ENCODE data around the gene CCIN. TPM values are rescaled to one million over a fixed set of nuclear protein-coding genes. Genes with fewer than 3 reads are reported as not detected.
A peak's percentile ranks its signal among the peaks of the same experiment; 100 is the strongest.

Gene CCIN
- total RNA-seq, 1 experiment from 2014 or later, result 0.20 TPM

GRCh38 chr9:36189976-36190375 is 20.8 kb downstream of the CCIN start:
- TSS peak; percentile 96 for BruUV-seq (replicated peaks)
- no peak for TF ChIP-seq CEBPB (IDR thresholded peaks at IDR 0.05; ENCODE audit: low read depth)
- 0 out of 2 replicates have a peak, but pooled peaks have one; percentile 6 for TF ChIP-seq JUND (IDR thresholded peaks at IDR 0.05)
- Histone ChIP-seq H4K20me1 (ENCODE audit: insufficient read depth) (0 out of 2 replicates have a peak, but pooled peaks cover 5% of the 10 kb centered on the region), H2AFZ (ENCODE audit: low read depth, low read length, poor library complexity, severe bottlenecking) (peak overlapping the region; percentile 92), H3K9me2 (ENCODE audit: insufficient read depth) (no peaks in the 10 kb centered on the region), H3K79me2 (ENCODE audit: insufficient read depth, low read length) (peaks cover 43% of the 10 kb centered on the region), H3K27ac (ENCODE audit: low read depth, low read length) (peak overlapping the region; percentile 80; the same call in 1 of the 2 replicates), H3K36me3 (ENCODE audit: control insufficient read depth in 1 of 2, insufficient read depth in 2 of 2, low read length in 2 of 2) (peaks cover 0 to 6% of the 10 kb centered on the region in 2 experiments; a peak in 2 of 4 replicates), H3K4me2 (ENCODE audit: low read length) (peak overlapping the region; percentile 86), H3K4me1 (ENCODE audit: control insufficient read depth in 1 of 2, insufficient read depth in 2 of 2, low read length in 2 of 2) (peaks cover 12 to 20% of the 10 kb centered on the region in 2 experiments), H3K9ac (ENCODE audit: low read length) (peak overlapping the region; percentile 89), H3K9me3 (ENCODE audit: control insufficient read depth in 1 of 2, insufficient read depth in 1 of 2, low read depth in 1 of 2, low read length in 2 of 2) (no peaks in the 10 kb centered on the region), H3K4me3 (replicated peaks in 1 of 2; ENCODE audit: low read depth in 1 of 2, low read length in 2 of 2) (peak overlapping the region; percentile 87 to 91), H3K27me3 (ENCODE audit: insufficient read depth, low read length) (no peaks in the 10 kb centered on the region)
- ChIA-PET RAD21 (ENCODE audit: low non-redundant PET in 1 of 2, low total read pairs in 2 of 2, uncharacterized antibody in 2 of 2, unreplicated experiment in 2 of 2) (interaction anchor here (0.6 to 1.0 kb wide), 3 partner anchors 133 to 244 kb away, joined by 3 to 4 read pairs (median 3); no protein-coding TSS in a partner anchor), POLR2A (interaction anchor here (0.6 to 2.5 kb wide), 9 partner anchors 8 to 81 kb away, joined by 3 to 13 read pairs (median 5); partner anchors contain the start of gene GLIPR2), CTCF (interaction anchor here (0.6 to 2.6 kb wide), 10 partner anchors 11 to 539 kb away, joined by 3 to 22 read pairs (median 4); no protein-coding TSS in a partner anchor)
- intact Hi-C loops (cut with micrococcal nuclease), result no loop called here
- ATAC-seq (no peak), DNase-seq (ENCODE audit: low read depth, low spot score) (no peak)

GRCh38 chr9:36190388-36191289 is 21.5 kb downstream of the CCIN start, which contains the start of gene CLTA:
CLTA (plus strand) TSS chr9:36190921; CDS start chr9:36191057, 136 bp downstream.
- Histone ChIP-seq H3K9me2 (ENCODE audit: insufficient read depth) (no peaks in the 10 kb centered on the region), H2AFZ (ENCODE audit: low read depth, low read length, poor library complexity, severe bottlenecking) (peak within 1 kb of the TSS; percentile 92)
- RAD21 ChIA-PET (ENCODE audit: low non-redundant PET in 1 of 2, low total read pairs in 2 of 2, uncharacterized antibody in 2 of 2, unreplicated experiment in 2 of 2), result interaction anchor here in 1 of 2 experiments (0.6 to 1.0 kb wide), 2 partner anchors 138 to 243 kb away, joined by 3 to 4 read pairs; no protein-coding TSS in a partner anchor
- TF ChIP-seq CBX3 (IDR thresholded peaks at IDR 0.05; ENCODE audit: low read depth), result peak; percentile 47; the same call in 1 of the 2 replicates
- TF ChIP-seq SRF (IDR thresholded peaks at IDR 0.05; ENCODE audit: low read depth), result peak; percentile 89
- no peak for TF ChIP-seq EZH2phosphoT487 (IDR thresholded peaks at IDR 0.05; ENCODE audit: borderline replicate concordance)
- TF ChIP-seq ELF1 (IDR thresholded peaks at IDR 0.05; ENCODE audit: borderline replicate concordance, low read depth), result peak; percentile 84
- TF ChIP-seq CTCF (IDR thresholded peaks at IDR 0.05 in 2 of 3, conservative IDR thresholded peaks at IDR 0.05 in 1 of 3; ENCODE audit: borderline replicate concordance in 1 of 3, insufficient read depth in 1 of 3, low read depth in 2 of 3, low read length in 2 of 3), result peak; percentile 35 to 56 (median 52); a peak in 4 of 6 replicates
- peak; percentile 84 for TF ChIP-seq ZFX (IDR thresholded peaks at IDR 0.05)
- peak; percentile 65 for TF ChIP-seq MAX (IDR thresholded peaks at IDR 0.05)
- peak; percentile 93 for TF ChIP-seq POLR2AphosphoS5 (IDR thresholded peaks at IDR 0.05; ENCODE audit: low read depth, low read length)
- TF ChIP-seq CEBPB (IDR thresholded peaks at IDR 0.05; ENCODE audit: low read depth), result no peak
- peak; percentile 7 for TF ChIP-seq ZBTB33 (IDR thresholded peaks at IDR 0.05; ENCODE audit: extremely low read depth, insufficient replicate concordance, low read length)
- no peak for TF ChIP-seq TCF7L2 (IDR thresholded peaks at IDR 0.05; ENCODE audit: borderline replicate concordance, extremely low read depth, insufficient read depth, insufficient read length)

More at GRCh38 chr9:36190388-36191289, 21.5 kb downstream of the CCIN start, which contains the start of gene CLTA:
- CTCF ChIA-PET, result interaction anchor here (0.6 to 2.6 kb wide), 10 partner anchors 10 to 538 kb away, joined by 3 to 22 read pairs (median 4); no protein-coding TSS in a partner anchor
- Histone ChIP-seq H3K4me1 (ENCODE audit: control insufficient read depth in 1 of 2, insufficient read depth in 2 of 2, low read length in 2 of 2) (peaks cover 12 to 20% of the 10 kb centered on the region in 2 experiments), H3K4me2 (ENCODE audit: low read length) (peak within 1 kb of the TSS; percentile 86), H3K27ac (ENCODE audit: low read depth, low read length) (peak within 1 kb of the TSS; percentile 80), H3K27me3 (ENCODE audit: insufficient read depth, low read length) (no peaks in the 10 kb centered on the region), H3K9ac (ENCODE audit: low read length) (peak within 1 kb of the TSS; percentile 89), H3K36me3 (ENCODE audit: control insufficient read depth in 1 of 2, insufficient read depth in 2 of 2, low read length in 2 of 2) (peaks cover 0 to 10% of the 10 kb centered on the region in 2 experiments; a peak in 2 of 4 replicates), H3K9me3 (ENCODE audit: control insufficient read depth in 1 of 2, insufficient read depth in 1 of 2, low read depth in 1 of 2, low read length in 2 of 2) (no peaks in the 10 kb centered on the region), H4K20me1 (ENCODE audit: insufficient read depth) (0 out of 2 replicates have a peak, but pooled peaks cover 5% of the 10 kb centered on the region), H3K4me3 (replicated peaks in 1 of 2; ENCODE audit: low read depth in 1 of 2, low read length in 2 of 2) (peak within 1 kb of the TSS; percentile 87 to 91), H3K79me2 (ENCODE audit: insufficient read depth, low read length) (peaks cover 49% of the 10 kb centered on the region)
- POLR2A ChIA-PET, result interaction anchor here (0.6 to 2.5 kb wide), 10 partner anchors 8 to 87 kb away, joined by 3 to 13 read pairs (median 4); partner anchors contain the start of gene GLIPR2
- DNase-seq (ENCODE audit: low read depth, low spot score) (peak; percentile 98), ATAC-seq (peak; percentile 98)
- no TSS peak for BruUV-seq (replicated peaks)
- intact Hi-C loops (cut with micrococcal nuclease), result no loop called here

All from HCT116 (cell line).